ENCODE results near the gene SFXN1. TPM values are rescaled to one million over a fixed set of nuclear protein-coding genes. Genes with fewer than 3 reads are reported as not detected.
"Not testable (repeated sequence)": the region's sequence is repeated elsewhere in the genome, so short reads cannot be mapped to it uniquely, and the experiment has no call there.

The SFXN1 gene
- total and polyA plus RNA-seq, 2 donors = 22.3 to 48.5 TPM

GRCh38 chr5:175446378-175446777 lies 32.0 kb upstream of the SFXN1 start:
- H3K36me3 ChIP-seq (ENCODE audit: control insufficient read depth in 2 of 2, insufficient read depth in 2 of 2, low read length in 1 of 2); H3K27ac ChIP-seq (ENCODE audit: low read depth in 1 of 2, low read length in 1 of 2); H3K9me3 ChIP-seq (ENCODE audit: control insufficient read depth in 2 of 2, insufficient read depth in 1 of 2, low read length in 1 of 2); H3K4me1 ChIP-seq (ENCODE audit: control insufficient read depth in 2 of 2, insufficient read depth in 2 of 2, low read length in 2 of 2); H3K4me3 ChIP-seq (ENCODE audit: low read length in 2 of 2); DNase-seq (ENCODE audit: low read depth in 6 of 9, low spot score in 9 of 9): not testable (repeated sequence)
- WGBS = 94% methylated on average over 14 of the region's 14 CpGs
- H3K27me3 ChIP-seq (ENCODE audit: control insufficient read depth in 2 of 2, insufficient read depth in 1 of 2, low read length in 1 of 2) = peaks cover 27 to 66% of the 10 kb centered on the region in 2 donors

- Histone ChIP-seq H3K9me3 (ENCODE audit: control insufficient read depth in 2 of 2, insufficient read depth in 1 of 2, low read length in 1 of 2) (no peaks in the 10 kb centered on the region), H3K27ac (ENCODE audit: low read depth in 1 of 2, low read length in 1 of 2) (no peak overlapping the region), H3K4me3 (ENCODE audit: low read length in 2 of 2) (no peak overlapping the region), H3K36me3 (ENCODE audit: control insufficient read depth in 2 of 2, insufficient read depth in 2 of 2, low read length in 1 of 2) (no peaks in the 10 kb centered on the region), H3K27me3 (ENCODE audit: control insufficient read depth in 2 of 2, insufficient read depth in 1 of 2, low read length in 1 of 2) (peaks cover 27 to 63% of the 10 kb centered on the region in 2 donors), H3K4me1 (ENCODE audit: control insufficient read depth in 2 of 2, insufficient read depth in 2 of 2, low read length in 2 of 2) (no peaks in the 10 kb centered on the region)
- DNase-seq (ENCODE audit: low read depth in 6 of 9, low spot score in 9 of 9) = no peak
- 53% methylated on average over 2 of the region's 2 CpGs for WGBS
Observed at GRCh38 chr5:175447571-175447970, 30.8 kb upstream of the SFXN1 start.

GRCh38 chr5:175448276-175448675 lies 30.1 kb upstream of the SFXN1 start:
- no peak overlapping the region for H3K4me3 ChIP-seq (ENCODE audit: low read length in 2 of 2)
- H3K9me3 ChIP-seq (ENCODE audit: control insufficient read depth in 2 of 2, insufficient read depth in 1 of 2, low read length in 1 of 2) = no peaks in the 10 kb centered on the region
- H3K4me1 ChIP-seq (ENCODE audit: control insufficient read depth in 2 of 2, insufficient read depth in 2 of 2, low read length in 2 of 2) = no peaks in the 10 kb centered on the region
- no peak for DNase-seq (ENCODE audit: low read depth in 6 of 9, low spot score in 9 of 9)
- WGBS = 55% methylated on average over 3 of the region's 3 CpGs
- peaks cover 25 to 58% of the 10 kb centered on the region in 2 donors for H3K27me3 ChIP-seq (ENCODE audit: control insufficient read depth in 2 of 2, insufficient read depth in 1 of 2, low read length in 1 of 2)
- H3K27ac ChIP-seq (ENCODE audit: low read depth in 1 of 2, low read length in 1 of 2) = no peak overlapping the region
- no peaks in the 10 kb centered on the region for H3K36me3 ChIP-seq (ENCODE audit: control insufficient read depth in 2 of 2, insufficient read depth in 2 of 2, low read length in 1 of 2)

- H3K4me3 ChIP-seq (ENCODE audit: low read length in 2 of 2) = no peak overlapping the region
- no peaks in the 10 kb centered on the region for H3K4me1 ChIP-seq (ENCODE audit: control insufficient read depth in 2 of 2, insufficient read depth in 2 of 2, low read length in 2 of 2)
- no peaks in the 10 kb centered on the region for H3K36me3 ChIP-seq (ENCODE audit: control insufficient read depth in 2 of 2, insufficient read depth in 2 of 2, low read length in 1 of 2)
- no peak overlapping the region for H3K27ac ChIP-seq (ENCODE audit: low read depth in 1 of 2, low read length in 1 of 2)
- 81% methylated on average over 2 of the region's 2 CpGs for WGBS
- no peak for DNase-seq (ENCODE audit: low read depth in 6 of 9, low spot score in 9 of 9)
- H3K9me3 ChIP-seq (ENCODE audit: control insufficient read depth in 2 of 2, insufficient read depth in 1 of 2, low read length in 1 of 2) = peaks cover 0 to 3% of the 10 kb centered on the region in 2 donors
- peaks cover 0 to 23% of the 10 kb centered on the region in 2 donors for H3K27me3 ChIP-seq (ENCODE audit: control insufficient read depth in 2 of 2, insufficient read depth in 1 of 2, low read length in 1 of 2)
Observed at GRCh38 chr5:175452166-175452565, 26.2 kb upstream of the SFXN1 start.

- not testable (repeated sequence) for H3K4me1 ChIP-seq (ENCODE audit: control insufficient read depth in 2 of 2, insufficient read depth in 2 of 2, low read length in 2 of 2); H3K9me3 ChIP-seq (ENCODE audit: control insufficient read depth in 2 of 2, insufficient read depth in 1 of 2, low read length in 1 of 2); H3K4me3 ChIP-seq (ENCODE audit: low read length in 2 of 2); DNase-seq (ENCODE audit: low read depth in 6 of 9, low spot score in 9 of 9); H3K36me3 ChIP-seq (ENCODE audit: control insufficient read depth in 2 of 2, insufficient read depth in 2 of 2, low read length in 1 of 2); H3K27ac ChIP-seq (ENCODE audit: low read depth in 1 of 2, low read length in 1 of 2)
- peaks cover 0 to 19% of the 10 kb centered on the region in 2 donors for H3K27me3 ChIP-seq (ENCODE audit: control insufficient read depth in 2 of 2, insufficient read depth in 1 of 2, low read length in 1 of 2)
- WGBS = 95% methylated on average over 5 of the region's 5 CpGs
Observed at GRCh38 chr5:175454338-175454737, 24.0 kb upstream of the SFXN1 start.

GRCh38 chr5:175456105-175456742 lies 22.1 kb upstream of the SFXN1 start:
- no peak overlapping the region for H3K27ac ChIP-seq (ENCODE audit: low read depth in 1 of 2, low read length in 1 of 2)
- 91% methylated on average over 11 of the region's 11 CpGs for WGBS
- H3K9me3 ChIP-seq (ENCODE audit: control insufficient read depth in 2 of 2, insufficient read depth in 1 of 2, low read length in 1 of 2) = peaks cover 0 to 3% of the 10 kb centered on the region in 2 donors
- H3K27me3 ChIP-seq (ENCODE audit: control insufficient read depth in 2 of 2, insufficient read depth in 1 of 2, low read length in 1 of 2) = peaks cover 0 to 14% of the 10 kb centered on the region in 2 donors
- no peak for DNase-seq (ENCODE audit: low read depth in 6 of 9, low spot score in 9 of 9)
- no peak overlapping the region for H3K4me3 ChIP-seq (ENCODE audit: low read length in 2 of 2)
- no peaks in the 10 kb centered on the region for H3K36me3 ChIP-seq (ENCODE audit: control insufficient read depth in 2 of 2, insufficient read depth in 2 of 2, low read length in 1 of 2)
- no peaks in the 10 kb centered on the region for H3K4me1 ChIP-seq (ENCODE audit: control insufficient read depth in 2 of 2, insufficient read depth in 2 of 2, low read length in 2 of 2)

- H3K27me3 ChIP-seq (ENCODE audit: control insufficient read depth in 2 of 2, insufficient read depth in 1 of 2, low read length in 1 of 2) = peaks cover 0 to 9% of the 10 kb centered on the region in 2 donors
- 85% methylated on average over 1 of the region's 1 CpG for WGBS
- DNase-seq (ENCODE audit: low read depth in 6 of 9, low spot score in 9 of 9) = no peak
- H3K4me3 ChIP-seq (ENCODE audit: low read length in 2 of 2) = no peak overlapping the region
- no peak overlapping the region for H3K27ac ChIP-seq (ENCODE audit: low read depth in 1 of 2, low read length in 1 of 2)
- H3K36me3 ChIP-seq (ENCODE audit: control insufficient read depth in 2 of 2, insufficient read depth in 2 of 2, low read length in 1 of 2) = no peaks in the 10 kb centered on the region
- no peaks in the 10 kb centered on the region for H3K4me1 ChIP-seq (ENCODE audit: control insufficient read depth in 2 of 2, insufficient read depth in 2 of 2, low read length in 2 of 2)
- peaks cover 0 to 7% of the 10 kb centered on the region in 2 donors for H3K9me3 ChIP-seq (ENCODE audit: control insufficient read depth in 2 of 2, insufficient read depth in 1 of 2, low read length in 1 of 2)
Observed at GRCh38 chr5:175457466-175457865, 20.9 kb upstream of the SFXN1 start.

GRCh38 chr5:175460126-175460525 lies 18.2 kb upstream of the SFXN1 start:
- Histone ChIP-seq H3K4me1 (ENCODE audit: control insufficient read depth in 2 of 2, insufficient read depth in 2 of 2, low read length in 2 of 2) (peaks cover 10 to 16% of the 10 kb centered on the region in 2 donors), H3K27me3 (ENCODE audit: control insufficient read depth in 2 of 2, insufficient read depth in 1 of 2, low read length in 1 of 2) (peaks cover 0 to 7% of the 10 kb centered on the region in 2 donors)

GRCh38 chr5:175460552-175460951 lies 17.8 kb upstream of the SFXN1 start:
- Histone ChIP-seq H3K27me3 (ENCODE audit: control insufficient read depth in 2 of 2, insufficient read depth in 1 of 2, low read length in 1 of 2) (peaks cover 0 to 7% of the 10 kb centered on the region in 2 donors), H3K4me3 (ENCODE audit: low read length in 2 of 2) (no peak overlapping the region), H3K27ac (ENCODE audit: low read depth in 1 of 2, low read length in 1 of 2) (no peak overlapping the region), H3K4me1 (ENCODE audit: control insufficient read depth in 2 of 2, insufficient read depth in 2 of 2, low read length in 2 of 2) (peaks cover 10 to 16% of the 10 kb centered on the region in 2 donors), H3K36me3 (ENCODE audit: control insufficient read depth in 2 of 2, insufficient read depth in 2 of 2, low read length in 1 of 2) (no peaks in the 10 kb centered on the region), H3K9me3 (ENCODE audit: control insufficient read depth in 2 of 2, insufficient read depth in 1 of 2, low read length in 1 of 2) (peaks cover 0 to 7% of the 10 kb centered on the region in 2 donors)
- WGBS = 93% methylated on average over 2 of the region's 2 CpGs
- no peak for DNase-seq (ENCODE audit: low read depth in 6 of 9, low spot score in 9 of 9)

More at GRCh38 chr5:175460126-175460525, 18.2 kb upstream of the SFXN1 start:
- Histone ChIP-seq H3K9me3 (ENCODE audit: control insufficient read depth in 2 of 2, insufficient read depth in 1 of 2, low read length in 1 of 2) (peaks cover 0 to 7% of the 10 kb centered on the region in 2 donors), H3K27ac (ENCODE audit: low read depth in 1 of 2, low read length in 1 of 2) (no peak overlapping the region), H3K36me3 (ENCODE audit: control insufficient read depth in 2 of 2, insufficient read depth in 2 of 2, low read length in 1 of 2) (no peaks in the 10 kb centered on the region), H3K4me3 (ENCODE audit: low read length in 2 of 2) (no peak overlapping the region)
- WGBS = 70% methylated on average over 7 of the region's 7 CpGs
- DNase-seq (ENCODE audit: low read depth in 6 of 9, low spot score in 9 of 9) = peak in 2 of 9 donors; percentile 17 to 32
